ENCODE results near the gene IYD. TPM values are rescaled to one million over a fixed set of nuclear protein-coding genes. Genes with fewer than 3 reads are reported as not detected.

Gene IYD
- total RNA-seq, 1 donor from 2014 or later, result not detected

- H3K27me3 Mint-ChIP-seq (ENCODE audit: low read depth), result peaks cover 5% of the 10 kb centered on the region
- H3K4me1 Mint-ChIP-seq (ENCODE audit: low read depth), result no peaks in the 10 kb centered on the region
- H3K36me3 Mint-ChIP-seq (ENCODE audit: low read depth), result no peaks in the 10 kb centered on the region
- DNase-seq (ENCODE audit: low spot score), result no peak
- H3K4me3 Mint-ChIP-seq (ENCODE audit: unreplicated experiment), result no peak overlapping the region
- no peak for TF ChIP-seq CTCF (IDR thresholded peaks at IDR 0.05)
- H3K27ac Mint-ChIP-seq (ENCODE audit: unreplicated experiment), result no peak overlapping the region
- H3K9me3 Mint-ChIP-seq (ENCODE audit: low read depth), result no peaks in the 10 kb centered on the region
These were observed 6.9 kb upstream of the IYD start for GRCh38 chr6:150361876-150362275.

GRCh38 chr6:150363733-150364132 lies 5.1 kb upstream of the IYD start:
- Mint-ChIP-seq H3K9me3 (ENCODE audit: low read depth) (no peaks in the 10 kb centered on the region), H3K27ac (ENCODE audit: unreplicated experiment) (no peak overlapping the region), H3K27me3 (ENCODE audit: low read depth) (peaks cover 5% of the 10 kb centered on the region), H3K36me3 (ENCODE audit: low read depth) (no peaks in the 10 kb centered on the region), H3K4me1 (ENCODE audit: low read depth) (no peaks in the 10 kb centered on the region), H3K4me3 (ENCODE audit: unreplicated experiment) (no peak overlapping the region)
- no peak for TF ChIP-seq CTCF (IDR thresholded peaks at IDR 0.05)
- DNase-seq (ENCODE audit: low spot score), result no peak

GRCh38 chr6:150366118-150366778 lies 2.6 kb upstream of the IYD start:
- Mint-ChIP-seq H3K9me3 (ENCODE audit: low read depth) (no peaks in the 10 kb centered on the region), H3K27ac (ENCODE audit: unreplicated experiment) (no peak overlapping the region), H3K36me3 (ENCODE audit: low read depth) (no peaks in the 10 kb centered on the region), H3K27me3 (ENCODE audit: low read depth) (peaks cover 5% of the 10 kb centered on the region), H3K4me1 (ENCODE audit: low read depth) (no peaks in the 10 kb centered on the region), H3K4me3 (ENCODE audit: unreplicated experiment) (no peak overlapping the region)
- no peak for TF ChIP-seq CTCF (IDR thresholded peaks at IDR 0.05)
- DNase-seq (ENCODE audit: low spot score), result no peak

GRCh38 chr6:150369408-150369807 lies 596 bp downstream of the IYD start:
- TF ChIP-seq CTCF (IDR thresholded peaks at IDR 0.05), result no peak
- Mint-ChIP-seq H3K36me3 (ENCODE audit: low read depth) (no peaks in the 10 kb centered on the region), H3K27ac (ENCODE audit: unreplicated experiment) (no peak overlapping the region), H3K9me3 (ENCODE audit: low read depth) (no peaks in the 10 kb centered on the region), H3K27me3 (ENCODE audit: low read depth) (peaks cover 5% of the 10 kb centered on the region), H3K4me1 (ENCODE audit: low read depth) (peaks cover 6% of the 10 kb centered on the region), H3K4me3 (ENCODE audit: unreplicated experiment) (no peak overlapping the region)
- DNase-seq (ENCODE audit: low spot score), result no peak

GRCh38 chr6:150370112-150370511 lies 1.3 kb downstream of the IYD start:
- Mint-ChIP-seq H3K27me3 (ENCODE audit: low read depth) (peaks cover 5% of the 10 kb centered on the region), H3K36me3 (ENCODE audit: low read depth) (no peaks in the 10 kb centered on the region), H3K27ac (ENCODE audit: unreplicated experiment) (no peak overlapping the region), H3K4me1 (ENCODE audit: low read depth) (peaks cover 6% of the 10 kb centered on the region), H3K9me3 (ENCODE audit: low read depth) (no peaks in the 10 kb centered on the region), H3K4me3 (ENCODE audit: unreplicated experiment) (no peak overlapping the region)
- TF ChIP-seq CTCF (IDR thresholded peaks at IDR 0.05), result no peak
- DNase-seq (ENCODE audit: low spot score), result no peak

Data from chondrocyte (in vitro differentiated cells).